ENCODE measurements around the gene PCDHGA4. TPM values are rescaled to one million over a fixed set of nuclear protein-coding genes. Genes with fewer than 3 reads are reported as not detected.

Gene PCDHGA4
- total and polyA plus RNA-seq, 11 donors: 2.5 to 13.7 (median 9.9) TPM

- peak in 4 of 12 donors; percentile 16 to 31 (median 24) for TF ChIP-seq CTCF (IDR thresholded peaks at IDR 0.05)
- no peak for TF ChIP-seq POLR2A (IDR thresholded peaks at IDR 0.05)
- DNase-seq: no peak
- peaks cover 0 to 4% (median 0%) of the 10 kb centered on the region in 12 donors for H3K4me1 ChIP-seq
- no peak within 1 kb of the TSS for H3K27ac ChIP-seq
- peak in 3 of 4 donors; percentile 26 to 45 (median 27) for ATAC-seq
- peaks cover 0 to 100% (median 50%) of the 10 kb centered on the region in 12 donors for H3K9me3 ChIP-seq
- peaks cover 0 to 33% (median 0%) of the 10 kb centered on the region in 9 donors for H3K36me3 ChIP-seq
- intact Hi-C loops (cut with DNase I): no loop called here
- peaks cover 0 to 23% (median 0%) of the 10 kb centered on the region in 9 donors for H3K27me3 ChIP-seq
- 20 to 39% (median 23%) methylated on average over 37 of the region's 37 CpGs for WGBS, 4 donors
- H3K4me3 ChIP-seq: peak within 1 kb of the TSS in 9 of 12 donors; percentile 20 to 40 (median 32)
These were observed 27.9 kb downstream of the PCDHGA4 start, which contains the start of gene PCDHGA7 for GRCh38 chr5:141382469-141383294. Gene PCDHGA7, plus strand, starts transcription at chr5:141382742. Its CDS starts 158 bp downstream, at chr5:141382900.

GRCh38 chr5:141383345-141383744 is 28.5 kb downstream of the PCDHGA4 start:
- Histone ChIP-seq H3K9me3 (peaks cover 0 to 96% (median 50%) of the 10 kb centered on the region in 12 donors), H3K36me3 (peaks cover 0 to 28% (median 0%) of the 10 kb centered on the region in 9 donors), H3K4me3 (peak overlapping the region in 4 of 12 donors; percentile 25 to 40 (median 36)), H3K4me1 (peaks cover 0 to 4% (median 0%) of the 10 kb centered on the region in 12 donors), H3K27ac (no peak overlapping the region), H3K27me3 (peaks cover 0 to 23% (median 0%) of the 10 kb centered on the region in 9 donors)
- 44 to 64% (median 47%) methylated on average over 18 to 21 of the region's 21 CpGs for WGBS, 4 donors
- TF ChIP-seq POLR2A (IDR thresholded peaks at IDR 0.05) (no peak), CTCF (IDR thresholded peaks at IDR 0.05) (no peak)
- no peak for DNase-seq
- ATAC-seq: no peak
- intact Hi-C loops (cut with DNase I): no loop called here

- Histone ChIP-seq H3K9me3 (peaks cover 0 to 96% (median 56%) of the 10 kb centered on the region in 12 donors), H3K4me3 (no peak overlapping the region), H3K4me1 (peaks cover 0 to 4% (median 0%) of the 10 kb centered on the region in 12 donors), H3K27me3 (peaks cover 0 to 36% (median 0%) of the 10 kb centered on the region in 9 donors), H3K27ac (no peak overlapping the region), H3K36me3 (peaks cover 0 to 28% (median 0%) of the 10 kb centered on the region in 9 donors)
- WGBS, 4 donors: 51 to 69% (median 59%) methylated on average over 14 to 43 of the region's 43 CpGs
- intact Hi-C loops (cut with DNase I): no loop called here
- ATAC-seq (no peak), DNase-seq (no peak)
- TF ChIP-seq POLR2A (IDR thresholded peaks at IDR 0.05) (no peak), CTCF (IDR thresholded peaks at IDR 0.05) (no peak)
These were observed 29.8 kb downstream of the PCDHGA4 start for GRCh38 chr5:141384471-141385267.
